ENCODE results near the gene IRF1. TPM values are rescaled to one million over a fixed set of nuclear protein-coding genes. Genes with fewer than 3 reads are reported as not detected.
"Not testable (repeated sequence)": the region's sequence is repeated elsewhere in the genome, so short reads cannot be mapped to it uniquely, and the experiment has no call there.

IRF1 gene
- total RNA-seq, 4 donors from 2014 or later = 8.3 to 52.9 (median 13.1) TPM

- intact Hi-C loops (cut with DNase I) = loop anchor here (5.0 kb wide), 1 partner anchor 61 kb away; no protein-coding TSS in a partner anchor
- H3K27ac ChIP-seq = peak overlapping the region in 3 of 4 donors; percentile 50 to 97 (median 61)
- H3K4me1 ChIP-seq = peaks cover 39 to 74% (median 67%) of the 10 kb centered on the region in 3 donors
- no peak for DNase-seq
- H3K36me3 ChIP-seq = peaks cover 35 to 52% (median 42%) of the 10 kb centered on the region in 3 donors
- peak overlapping the region in 2 of 4 donors; percentile 91 to 95 for H3K4me3 ChIP-seq
- H3K9me3 ChIP-seq = no peaks in the 10 kb centered on the region
- H3K27me3 ChIP-seq = no peaks in the 10 kb centered on the region
- TF ChIP-seq POLR2A (IDR thresholded peaks at IDR 0.05) (no peak), CTCF (IDR thresholded peaks at IDR 0.05) (no peak)
- WGBS, 2 donors = 20 to 61% methylated on average over 2 to 3 of the region's 3 CpGs
Observed at GRCh38 chr5:132487841-132488555, 2.6 kb downstream of the IRF1 start.

- Histone ChIP-seq H3K4me1 (peaks cover 38 to 68% (median 63%) of the 10 kb centered on the region in 3 donors), H3K27ac (peak overlapping the region in 3 of 4 donors; percentile 50 to 97 (median 55)), H3K36me3 (peaks cover 35 to 60% (median 43%) of the 10 kb centered on the region in 3 donors), H3K4me3 (peak overlapping the region in 1 of 4 donors; percentile 95), H3K27me3 (no peaks in the 10 kb centered on the region), H3K9me3 (no peaks in the 10 kb centered on the region)
- no peak for DNase-seq
- TF ChIP-seq CTCF (IDR thresholded peaks at IDR 0.05) (no peak), POLR2A (IDR thresholded peaks at IDR 0.05) (no peak)
- intact Hi-C loops (cut with DNase I) = loop anchor here (5.0 kb wide), 1 partner anchor 60 kb away; no protein-coding TSS in a partner anchor
- 84 to 85% methylated on average over 2 to 3 of the region's 4 CpGs for WGBS, 2 donors
Observed at GRCh38 chr5:132487095-132487428, 3.5 kb downstream of the IRF1 start.

- Histone ChIP-seq H3K27me3 (no peaks in the 10 kb centered on the region), H3K4me1 (peaks cover 32 to 62% (median 58%) of the 10 kb centered on the region in 3 donors), H3K4me3 (peak overlapping the region in 1 of 4 donors; percentile 95), H3K9me3 (no peaks in the 10 kb centered on the region), H3K27ac (peak overlapping the region in 3 of 4 donors; percentile 50 to 97 (median 55)), H3K36me3 (peaks cover 35 to 65% (median 43%) of the 10 kb centered on the region in 3 donors)
- TF ChIP-seq POLR2A (IDR thresholded peaks at IDR 0.05) = no peak
- TF ChIP-seq CTCF (IDR thresholded peaks at IDR 0.05) = no peak
- 76 to 84% methylated on average over 9 to 10 of the region's 14 CpGs for WGBS, 2 donors
- intact Hi-C loops (cut with DNase I) = loop anchor here (5.0 kb wide), 1 partner anchor 59 kb away; no protein-coding TSS in a partner anchor
- DNase-seq = no peak
Observed at GRCh38 chr5:132486318-132487094, 4.1 kb downstream of the IRF1 start.

- Histone ChIP-seq H3K36me3 (peaks cover 35 to 72% (median 43%) of the 10 kb centered on the region in 3 donors), H3K4me3 (peak overlapping the region in 1 of 4 donors; percentile 20), H3K27me3 (no peaks in the 10 kb centered on the region), H3K27ac (peak overlapping the region in 2 of 4 donors; percentile 2 to 47), H3K4me1 (peaks cover 25 to 55% (median 54%) of the 10 kb centered on the region in 3 donors), H3K9me3 (no peaks in the 10 kb centered on the region)
- 18 to 58% methylated on average over 2 to 3 of the region's 6 CpGs for WGBS, 2 donors
- no peak for TF ChIP-seq POLR2A (IDR thresholded peaks at IDR 0.05)
- TF ChIP-seq CTCF (IDR thresholded peaks at IDR 0.05) = no peak
- intact Hi-C loops (cut with DNase I) = loop anchor here (5.0 kb wide), 1 partner anchor 58 kb away; no protein-coding TSS in a partner anchor
- DNase-seq = no peak
Observed at GRCh38 chr5:132485641-132486317, 4.8 kb downstream of the IRF1 start.

GRCh38 chr5:132484876-132485640, 5.5 kb downstream of the IRF1 start:
- H3K4me1 ChIP-seq = peaks cover 23 to 54% (median 54%) of the 10 kb centered on the region in 3 donors
- intact Hi-C loops (cut with DNase I) = loop anchor here (5.0 kb wide), 1 partner anchor 58 kb away; no protein-coding TSS in a partner anchor
- H3K27me3 ChIP-seq, DNase-seq, H3K9me3 ChIP-seq, H3K4me3 ChIP-seq: not testable (repeated sequence)
- H3K36me3 ChIP-seq = peaks cover 35 to 73% (median 43%) of the 10 kb centered on the region in 3 donors
- peak overlapping the region in 2 of 4 donors; percentile 2 to 47 for H3K27ac ChIP-seq
- 51 to 67% methylated on average over 11 of the region's 12 CpGs for WGBS, 2 donors

Measured in esophagus squamous epithelium (tissue), 5 donors.